GM18508 (cell line): ENCODE results near the gene KCNK1.
A peak's percentile ranks its signal among the peaks of the same experiment; 100 is the strongest.
"Not testable (repeated sequence)": the region's sequence is repeated elsewhere in the genome, so short reads cannot be mapped to it uniquely, and the experiment has no call there.

ENCODE experiments used
- ATAC-seq: cut with Tn5 transposase; IDR thresholded peaks from one replicate; pipeline ENCODE4 v1.9.1; 2021; ENCODE audit warnings: moderate number of reproducible peaks; ENCODE audit not compliant: insufficient read depth, unreplicated experiment

KCNK1 gene

DNA sequence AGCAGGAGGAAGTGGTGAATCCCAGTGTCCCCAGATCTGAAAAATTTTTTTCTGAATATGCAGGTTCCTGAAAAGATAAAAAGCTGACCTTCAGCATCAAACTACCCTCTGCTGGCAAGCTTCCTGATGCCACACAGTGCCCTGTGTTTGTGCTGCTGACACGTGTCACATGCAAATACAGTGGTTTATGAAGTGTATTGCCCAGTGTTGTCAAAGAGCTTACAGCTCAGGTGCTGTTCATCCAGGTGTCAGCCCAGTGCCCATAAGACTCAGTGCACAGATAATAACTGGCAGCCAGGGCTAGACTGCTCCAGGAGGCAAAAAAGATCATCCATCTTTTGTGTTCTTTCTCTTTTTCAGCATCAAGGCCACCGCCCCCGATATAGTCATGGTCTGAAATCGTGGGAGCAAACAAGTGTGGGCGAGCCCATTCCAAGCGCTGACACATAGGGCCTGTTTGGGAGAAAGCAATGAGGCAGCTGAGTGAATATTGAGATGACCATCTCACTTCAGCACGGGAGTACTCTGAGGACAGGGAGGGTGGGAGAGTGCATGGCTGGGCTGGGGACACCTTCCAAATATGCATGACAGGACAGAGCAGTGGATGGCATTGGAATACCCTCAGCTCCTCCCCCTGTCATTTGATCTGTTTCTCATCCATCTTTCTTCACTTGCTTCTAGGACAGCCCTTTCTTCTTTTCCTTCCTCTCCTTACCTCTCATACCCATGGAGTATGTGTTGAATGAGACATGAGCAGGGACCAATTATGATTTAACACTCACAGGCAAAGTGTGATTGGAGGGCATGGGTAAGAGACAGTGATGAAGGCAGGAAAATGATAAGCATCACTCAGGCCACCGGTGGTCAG is 6.4 kb upstream of the KCNK1 start:
- peak; percentile 77 for ATAC-seq

DNA sequence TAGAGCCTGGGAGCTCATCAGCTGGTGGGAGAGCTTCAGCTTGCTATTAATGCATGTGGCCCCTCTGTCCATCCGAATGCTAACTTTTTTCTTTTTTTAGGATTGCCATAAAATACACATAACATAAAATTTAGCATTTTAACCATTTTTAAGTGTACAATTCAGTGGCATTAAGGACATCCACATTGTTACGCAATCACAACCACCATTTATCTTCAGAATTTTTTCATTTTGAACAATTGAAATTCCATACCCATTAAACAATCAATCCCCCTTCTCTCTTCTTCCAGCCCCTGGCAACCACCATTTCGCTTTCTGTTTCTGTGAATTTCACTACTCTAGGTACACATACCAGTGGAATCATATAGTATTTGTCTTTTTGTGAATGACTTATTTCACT is 4.9 kb upstream of the KCNK1 start:
- no peak for ATAC-seq

DNA sequence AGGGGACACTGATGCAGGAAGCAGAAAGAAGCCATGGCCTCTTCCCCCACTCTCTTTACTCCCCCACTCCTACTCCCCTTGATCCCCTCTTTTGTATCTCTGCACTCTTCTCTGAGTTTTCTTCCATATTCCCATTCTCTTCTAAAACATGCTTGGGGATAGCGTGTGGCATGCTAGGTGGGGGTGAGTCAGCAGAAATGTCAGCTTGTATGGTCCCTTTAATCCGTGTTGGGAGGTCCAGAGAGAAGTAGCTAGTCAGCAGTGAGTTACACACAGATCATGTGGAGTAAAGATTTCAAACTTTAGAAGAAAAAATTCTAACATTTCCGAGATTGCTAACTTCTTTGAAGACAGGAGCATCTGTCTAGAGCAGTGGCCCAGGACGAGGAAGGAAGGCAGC is 4.0 kb upstream of the KCNK1 start:
- no peak for ATAC-seq

DNA sequence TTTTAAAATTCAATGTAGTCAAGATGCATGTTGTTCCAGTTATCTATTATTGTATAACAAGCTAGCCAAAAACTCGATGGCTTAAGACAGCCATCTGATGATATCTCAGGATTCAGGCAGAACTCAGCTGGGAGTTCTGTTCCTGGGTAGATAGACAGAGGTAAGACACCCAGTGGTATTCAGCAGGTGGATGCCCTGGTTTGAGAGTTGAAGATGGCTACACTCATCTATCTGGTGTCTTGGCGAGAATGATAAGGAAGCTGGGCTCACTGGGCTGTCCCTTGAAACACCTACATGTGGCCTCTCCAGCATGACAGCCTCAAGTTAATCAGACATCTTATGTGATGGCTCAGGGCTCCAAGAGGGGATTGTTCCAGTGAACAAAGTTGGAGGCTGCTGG is 3.3 kb upstream of the KCNK1 start:
- ATAC-seq, result no peak

DNA sequence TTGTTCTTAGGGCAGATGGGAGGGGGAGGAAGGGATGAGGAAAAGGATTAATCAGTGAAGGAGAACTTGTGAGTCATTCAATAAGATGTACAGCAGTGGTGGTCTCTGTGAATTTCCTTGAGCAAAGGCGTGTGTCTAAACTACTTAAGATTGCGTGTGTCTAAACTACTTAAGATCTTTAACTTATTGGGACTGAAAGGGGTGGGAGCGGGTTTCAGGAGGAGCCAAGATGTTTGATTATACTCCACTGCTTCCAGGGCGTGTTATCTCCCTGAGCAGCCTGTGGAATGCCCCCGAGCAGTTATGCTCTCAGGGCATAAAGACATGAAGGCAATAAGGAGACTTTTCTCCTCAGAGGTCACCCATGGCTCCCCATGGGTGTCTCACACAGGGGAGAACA is 2.5 kb upstream of the KCNK1 start:
- ATAC-seq, result not testable (repeated sequence)

DNA sequence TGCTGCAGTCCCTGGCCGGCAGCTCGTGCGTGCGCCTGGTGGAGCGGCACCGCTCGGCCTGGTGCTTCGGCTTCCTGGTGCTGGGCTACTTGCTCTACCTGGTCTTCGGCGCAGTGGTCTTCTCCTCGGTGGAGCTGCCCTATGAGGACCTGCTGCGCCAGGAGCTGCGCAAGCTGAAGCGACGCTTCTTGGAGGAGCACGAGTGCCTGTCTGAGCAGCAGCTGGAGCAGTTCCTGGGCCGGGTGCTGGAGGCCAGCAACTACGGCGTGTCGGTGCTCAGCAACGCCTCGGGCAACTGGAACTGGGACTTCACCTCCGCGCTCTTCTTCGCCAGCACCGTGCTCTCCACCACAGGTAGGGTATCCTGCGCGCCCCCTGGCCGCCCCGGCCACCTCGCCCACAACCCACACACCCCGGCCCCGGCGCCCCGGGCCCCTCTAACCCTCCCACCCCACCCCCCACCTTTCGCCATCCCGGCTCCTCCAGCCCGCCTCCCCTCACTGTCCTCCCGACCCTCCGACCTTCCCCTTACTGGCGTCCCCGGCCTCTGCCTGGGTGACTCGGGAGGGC is 352 bp downstream of the KCNK1 start:
- ATAC-seq, result no peak

DNA sequence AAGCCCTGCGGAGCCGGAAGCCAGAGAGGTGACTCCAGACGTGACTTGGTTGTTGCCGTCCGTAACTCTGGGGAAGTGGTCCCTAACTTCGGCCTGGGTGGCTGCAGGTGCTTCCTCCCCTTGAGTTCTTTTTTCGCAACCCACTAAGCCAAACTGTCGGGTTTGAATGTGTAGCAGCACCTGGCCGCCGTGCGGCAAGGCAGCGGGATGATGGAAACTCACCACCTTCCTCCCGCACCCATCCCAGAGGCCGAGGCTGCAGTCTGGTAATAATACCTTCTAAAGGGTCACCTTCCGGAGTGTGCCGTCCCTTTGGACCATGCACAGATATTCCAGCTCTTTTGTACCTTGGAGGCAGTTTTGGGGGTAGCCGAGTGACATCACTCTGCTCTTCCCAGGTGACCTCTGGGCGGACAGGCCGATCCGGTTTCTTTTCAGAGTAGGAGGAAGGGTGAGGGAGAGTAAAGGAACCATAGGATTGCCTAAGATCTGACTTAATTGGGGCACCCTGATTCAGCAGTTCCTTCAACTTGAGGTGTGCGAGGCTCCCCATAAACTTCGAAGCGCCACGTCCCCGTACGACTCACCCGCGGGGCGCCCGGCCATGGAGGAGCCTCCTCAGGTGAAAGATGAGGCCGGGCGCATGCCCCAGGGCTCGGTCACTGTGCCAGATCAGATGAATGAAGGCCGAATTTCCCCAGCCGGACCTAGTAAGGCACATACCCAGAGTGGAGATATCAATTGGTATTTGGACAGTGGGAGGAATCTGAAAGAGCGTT is 1.0 kb downstream of the KCNK1 start:
- ATAC-seq, result no peak

DNA sequence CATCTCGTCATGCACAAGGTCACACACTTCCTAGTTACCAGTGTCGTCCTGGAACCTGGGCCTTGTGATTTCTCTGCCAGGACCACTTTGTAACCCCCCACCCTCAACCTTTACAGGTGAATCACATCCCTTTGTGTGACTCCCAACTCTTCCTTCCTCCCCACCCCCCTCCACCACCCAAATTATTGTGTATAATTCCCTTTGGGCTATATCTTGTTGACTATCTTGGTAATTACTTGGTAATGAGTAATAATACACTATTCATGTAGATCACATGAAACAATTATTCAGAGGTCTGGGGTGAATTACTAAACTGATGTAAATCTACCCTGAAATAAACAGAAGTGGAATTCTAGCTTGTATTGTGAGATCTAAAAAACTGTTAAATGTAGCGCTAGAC is 1.7 kb downstream of the KCNK1 start:
- ATAC-seq, result no peak

DNA sequence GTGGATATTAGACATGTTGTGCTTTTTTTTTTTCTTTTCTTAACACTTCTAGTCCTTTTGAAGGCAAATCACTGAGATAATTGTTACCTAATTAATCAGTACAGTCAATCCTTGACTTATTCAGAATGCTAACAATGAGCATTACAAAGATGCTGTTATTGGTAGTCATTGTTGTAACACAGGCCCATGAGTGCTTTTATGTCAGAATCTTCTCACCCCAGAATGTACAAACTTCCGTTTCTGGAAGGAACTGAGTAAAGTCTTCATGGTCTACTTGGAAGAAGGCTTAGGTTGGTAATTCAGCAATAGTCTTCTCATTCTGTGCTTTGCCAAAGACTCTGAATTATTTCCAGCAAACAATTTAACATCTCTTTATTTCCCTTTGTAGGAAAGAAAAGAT is 3.1 kb downstream of the KCNK1 start:
- ATAC-seq, result no peak

DNA sequence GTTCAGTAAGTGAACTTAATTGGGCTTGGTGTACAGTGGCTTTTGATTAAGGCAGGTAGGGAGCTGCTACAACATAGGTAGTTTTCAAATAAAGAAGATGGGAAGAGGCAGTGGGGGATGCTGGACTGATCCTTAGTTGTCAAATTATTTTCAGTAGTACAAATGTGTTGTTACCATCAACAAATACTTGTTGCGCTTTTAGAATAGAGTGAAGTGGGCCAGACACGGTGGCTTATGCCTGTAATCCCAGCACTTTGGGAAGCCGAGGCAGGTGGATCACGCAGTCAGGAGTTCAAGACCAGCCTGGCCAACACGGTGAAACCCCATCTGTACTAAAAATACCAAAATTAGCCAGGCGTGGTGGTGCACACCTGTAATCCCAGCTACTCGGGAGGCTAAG is 5.5 kb downstream of the KCNK1 start:
- ATAC-seq, result not testable (repeated sequence)

DNA sequence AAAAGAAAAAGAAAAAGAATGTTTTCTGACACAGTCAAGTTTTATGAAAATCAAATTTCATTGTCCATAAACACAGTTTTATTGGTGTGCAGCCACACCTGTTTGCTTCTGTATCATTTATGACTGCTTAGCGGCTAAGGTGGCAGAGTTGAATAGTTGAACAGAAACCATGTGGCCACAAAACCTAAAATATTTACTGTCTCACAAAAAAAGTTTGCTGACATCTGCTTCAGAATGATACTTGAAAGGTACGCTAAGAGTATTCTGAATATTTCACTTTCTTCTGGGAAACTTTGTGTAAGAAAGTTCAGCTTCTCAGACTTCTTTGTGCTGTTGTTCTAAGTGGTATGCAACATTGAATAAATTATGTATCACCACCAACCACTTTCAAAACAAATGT is 6.2 kb downstream of the KCNK1 start:
- ATAC-seq, result no peak

DNA sequence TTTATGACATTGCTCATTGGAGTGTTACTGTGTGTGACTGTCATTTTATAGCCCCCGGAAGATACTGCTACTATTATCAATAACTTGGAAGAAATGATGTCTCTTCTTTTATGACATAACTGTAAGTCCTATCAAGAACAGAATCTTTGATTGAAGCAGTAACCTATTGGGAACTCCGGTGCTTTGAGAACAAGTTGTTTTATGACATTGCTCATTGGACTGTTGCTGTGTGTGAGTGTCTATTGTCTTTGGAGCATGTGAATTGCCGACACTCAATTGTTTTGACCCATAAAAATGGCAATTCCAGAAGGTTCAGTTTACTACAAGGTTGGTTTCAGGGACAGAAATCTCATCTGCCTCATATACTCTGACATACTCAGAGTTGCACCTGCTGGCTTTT is 8.0 kb downstream of the KCNK1 start:
- no peak for ATAC-seq

DNA sequence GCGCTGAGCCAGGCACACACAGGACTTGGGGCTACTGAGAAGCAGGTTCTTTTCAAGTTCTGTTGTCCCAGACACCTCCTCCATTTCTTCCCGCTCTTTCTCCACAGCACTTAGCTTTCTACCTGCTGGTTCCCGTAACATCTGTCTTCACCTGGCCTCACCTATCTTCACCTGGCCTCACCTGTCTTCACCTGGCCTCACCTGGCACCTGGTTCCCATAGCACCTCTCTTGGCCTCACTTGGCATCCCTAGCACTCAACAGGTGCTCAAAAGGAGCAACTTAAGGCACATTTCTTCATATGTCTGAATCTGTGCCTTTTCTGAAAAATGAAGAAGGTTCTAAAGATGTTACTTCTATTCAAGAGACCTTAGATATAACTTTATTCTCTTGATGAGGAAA is 10.4 kb downstream of the KCNK1 start:
- no peak for ATAC-seq

DNA sequence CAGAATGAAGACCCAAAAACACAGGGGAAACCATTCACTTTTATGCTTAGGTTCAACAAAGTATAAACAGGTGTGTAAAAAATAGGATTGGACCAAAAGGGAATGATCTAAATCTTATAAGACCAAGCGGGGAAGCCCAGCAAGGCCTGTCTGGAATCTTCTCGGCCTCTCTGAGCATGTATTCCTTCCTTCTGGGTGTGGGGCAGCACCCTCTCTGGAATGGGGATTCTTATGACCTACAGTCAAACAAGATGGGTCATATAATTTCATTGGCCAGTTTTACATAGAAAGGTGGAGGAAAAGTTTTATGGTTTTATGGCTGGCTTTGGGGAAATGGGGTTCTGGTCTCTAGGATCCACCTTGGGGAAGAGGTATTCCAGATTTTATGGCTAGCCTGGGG is 11.2 kb downstream of the KCNK1 start:
- ATAC-seq, result no peak

DNA sequence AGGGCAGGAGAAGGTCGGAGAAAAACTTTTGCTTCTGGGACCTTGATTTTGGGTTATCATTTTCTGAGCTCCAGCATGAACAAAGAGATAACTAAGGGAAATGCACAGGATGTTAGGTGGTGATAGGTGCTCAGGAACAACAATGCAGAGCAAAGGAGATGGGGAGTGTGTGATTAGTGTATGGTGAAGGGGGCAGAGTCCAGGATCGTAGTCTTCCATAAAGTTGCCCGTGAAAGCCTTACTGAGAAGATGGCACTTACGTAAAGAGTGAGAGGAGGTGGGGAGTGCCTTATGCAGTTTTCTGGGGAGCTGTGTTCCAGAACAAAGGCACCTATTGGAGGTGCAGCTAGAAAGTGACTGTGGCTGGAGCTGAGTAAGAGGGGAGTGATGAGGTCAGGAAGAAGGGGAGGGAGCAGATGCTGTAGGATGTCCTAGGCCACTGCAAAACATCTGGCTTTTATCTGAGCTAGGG is 11.6 kb downstream of the KCNK1 start:
- no peak for ATAC-seq

DNA sequence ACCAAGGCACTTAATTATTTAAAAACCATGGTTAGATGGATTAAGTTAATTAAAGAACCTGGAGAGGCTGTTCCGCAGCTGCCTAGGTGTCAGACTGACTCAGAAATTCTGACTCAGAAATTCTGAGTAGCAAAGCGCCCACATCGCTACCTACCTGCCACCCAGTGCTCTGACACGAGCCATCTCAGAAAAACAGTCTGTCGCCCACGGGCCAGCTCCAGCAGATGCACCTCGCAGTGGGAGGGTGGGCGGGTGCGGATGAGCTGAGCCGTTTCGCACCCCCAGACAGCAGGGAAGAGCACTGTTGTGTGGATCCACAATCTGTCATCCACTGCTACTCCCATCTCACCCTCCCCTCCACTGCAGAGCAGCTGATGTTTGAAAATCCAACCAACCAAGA is 13.5 kb downstream of the KCNK1 start:
- no peak for ATAC-seq

DNA sequence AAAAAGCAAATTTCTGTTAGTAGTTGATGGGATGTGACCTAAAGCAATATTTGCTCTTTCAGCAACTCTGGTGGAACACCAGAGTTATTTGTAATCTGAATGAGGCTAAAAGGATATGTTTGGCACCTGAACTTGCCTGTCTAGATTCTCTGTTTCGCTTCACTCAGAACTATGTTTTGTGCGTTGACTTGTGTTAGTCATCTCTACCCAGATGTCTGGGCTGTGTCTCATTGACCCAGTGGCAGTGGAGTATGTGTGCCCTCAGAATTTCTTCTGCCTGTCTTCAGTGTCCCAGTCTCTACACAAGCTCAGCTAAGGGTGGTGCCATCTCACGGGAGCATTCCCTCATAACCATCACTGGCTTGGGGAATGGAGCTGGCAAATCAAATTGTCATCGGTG is 13.9 kb downstream of the KCNK1 start:
- ATAC-seq, result no peak

DNA sequence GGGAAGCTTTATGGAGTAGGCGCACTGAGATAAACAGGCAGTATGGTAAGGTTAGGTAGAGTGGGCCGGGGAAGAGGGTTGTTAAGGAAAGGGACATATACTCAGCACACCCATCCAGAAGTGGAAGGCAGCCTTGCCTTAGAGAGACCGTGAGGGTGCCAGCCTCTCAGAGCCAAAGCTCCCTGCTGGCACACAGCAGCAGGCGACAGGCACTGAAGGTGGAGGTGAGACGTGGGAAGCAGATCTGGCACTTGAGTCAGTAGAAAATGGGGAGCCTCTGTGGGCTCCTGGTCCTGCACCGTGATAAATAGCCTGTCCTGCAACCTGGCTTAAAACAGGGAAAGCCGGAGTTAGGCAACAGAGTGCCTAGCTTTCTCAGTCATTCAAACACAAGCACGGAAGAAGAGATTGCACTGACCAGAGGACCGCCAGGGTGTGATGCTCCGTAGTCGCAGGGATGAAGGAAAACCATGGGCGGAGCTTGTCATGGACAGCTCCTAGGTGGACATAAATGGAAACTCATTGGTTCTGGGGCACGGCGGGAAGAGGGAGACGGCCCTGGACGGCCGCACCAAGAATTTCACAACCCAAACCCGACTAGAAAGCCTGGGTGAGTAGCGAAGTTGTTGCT is 15.5 kb downstream of the KCNK1 start:
- no peak for ATAC-seq

DNA sequence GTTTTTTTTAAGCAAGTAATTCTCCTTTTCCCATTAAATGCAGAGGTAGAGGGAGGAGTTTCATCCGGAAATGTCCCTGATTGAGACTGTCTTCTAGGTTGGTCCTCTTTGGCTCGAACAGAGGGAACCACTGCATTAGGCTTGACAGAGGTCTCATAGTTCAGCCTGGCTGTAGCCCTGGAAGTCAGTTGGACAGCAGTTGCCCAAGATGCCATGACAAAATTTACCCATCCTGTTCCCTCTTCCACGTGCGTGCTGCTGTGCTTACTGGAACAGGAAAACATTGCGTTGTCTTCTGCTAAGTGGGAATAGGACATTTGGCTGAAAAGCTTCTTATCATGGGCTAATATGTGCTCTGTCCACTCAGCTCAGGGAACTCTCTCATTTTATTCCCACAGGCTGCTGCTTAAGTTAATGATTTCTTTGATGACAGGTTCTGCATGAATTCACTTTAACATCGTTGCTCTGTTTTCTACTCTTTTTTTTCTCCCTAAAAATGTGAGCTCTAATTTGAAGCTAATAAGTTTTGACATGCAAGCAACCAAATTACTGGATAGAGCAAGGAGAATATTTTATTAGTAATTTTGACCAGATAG is 18.0 kb downstream of the KCNK1 start:
- no peak for ATAC-seq

DNA sequence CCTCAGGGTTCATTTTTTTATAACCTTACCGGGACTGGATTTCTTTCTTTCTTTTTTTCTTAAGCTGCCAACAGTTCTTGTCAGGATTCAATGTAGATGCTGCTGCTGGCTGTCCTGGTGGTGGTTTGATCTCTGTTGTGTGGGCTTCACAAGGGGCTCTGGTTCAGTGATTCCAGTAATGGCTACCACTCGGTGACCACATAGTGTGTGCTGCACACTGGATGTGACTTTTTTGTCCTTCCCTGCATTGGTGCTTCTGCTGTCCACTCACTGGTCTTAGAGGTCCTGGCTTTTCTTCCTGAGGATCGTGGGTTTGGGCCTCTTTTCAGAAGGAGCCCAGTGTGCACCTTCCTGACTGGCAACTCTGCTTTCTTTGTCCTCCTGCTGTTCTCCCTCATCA is 18.5 kb downstream of the KCNK1 start:
- no peak for ATAC-seq
